ENCODE results near the gene GNB1. TPM values are rescaled to one million over a fixed set of nuclear protein-coding genes. Genes with fewer than 3 reads are reported as not detected.

GNB1 gene
- total RNA-seq (10 to 100 TPM; 68.0 to 90.3 (median 75.9) TPM), polyA plus RNA-seq (100 to 1,000 TPM in 1 of 3 donors, 10 to 100 TPM in 2; 32.3 to 100 (median 58.4) TPM)
- long read RNA-seq, donor 1, transcript GNB1-209 (11 exons, 3,145 nt): minor isoform, 12 of 101 reads
- long read RNA-seq, donor 1, transcript GNB1-201 (12 exons, 3,132 nt): major isoform, 71 of 101 reads
- long read RNA-seq, donor 1, partial matches to known transcripts: 9 of 101 reads
- long read RNA-seq, donor 1, other reads (novel, unspliced or antisense): 9 of 101 reads
- long read RNA-seq, donor 2, transcript GNB1-201 (12 exons, 3,132 nt): major isoform, 92 of 133 reads
- long read RNA-seq, donor 2, transcript GNB1-209 (11 exons, 3,145 nt): minor isoform, 5 of 133 reads
- long read RNA-seq, donor 2, partial matches to known transcripts: 15 of 133 reads
- long read RNA-seq, donor 2, other reads (novel, unspliced or antisense): 21 of 133 reads

DNA sequence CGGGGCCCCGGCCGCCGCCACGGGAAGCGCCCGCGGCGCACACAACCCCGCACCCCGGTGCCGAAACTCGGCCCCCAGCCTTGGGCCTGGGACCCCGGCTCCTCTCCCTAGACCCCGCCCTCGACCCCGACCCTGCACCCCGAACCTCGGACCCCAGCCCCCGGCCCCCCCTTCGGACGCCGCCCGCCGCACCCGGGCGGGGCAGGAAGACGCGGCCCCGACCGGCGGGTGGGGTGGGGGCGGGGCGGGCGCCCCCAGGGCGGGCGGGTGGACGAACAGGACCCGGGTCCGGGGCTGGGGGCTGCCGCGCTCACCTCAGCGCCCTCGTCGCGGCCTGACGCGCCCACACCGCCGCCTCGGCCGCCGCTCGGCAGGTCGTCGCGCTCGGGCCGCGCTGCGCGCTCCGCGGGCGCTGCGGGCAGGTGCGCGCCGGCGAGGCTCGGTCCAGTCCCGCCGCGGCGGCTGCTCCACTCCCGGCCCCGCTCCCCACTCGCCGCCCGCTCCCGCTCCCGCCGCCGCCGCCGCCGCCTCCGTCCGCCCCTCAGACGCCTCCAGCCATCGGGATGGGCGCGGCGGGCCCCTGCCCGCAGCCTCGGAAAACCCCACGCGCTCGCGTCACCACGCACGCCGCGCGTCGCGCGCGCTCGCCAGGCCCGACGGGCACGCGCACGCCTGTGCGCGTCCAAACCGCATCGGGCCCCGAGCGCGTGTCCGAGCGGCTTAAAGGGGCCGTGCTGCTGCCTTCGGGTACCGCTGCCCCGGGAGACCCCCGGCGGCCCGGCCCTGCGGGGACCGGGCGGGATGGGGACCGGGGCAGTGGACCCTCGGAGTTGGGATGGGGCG, at the start of gene GNB1:
Gene GNB1 (minus strand): TSS at position 582 of the 843 bp plus-strand sequence. CDS start 65,634 bp downstream, outside the sequence.
- intact Hi-C loops (cut with DNase I): loop anchor here in 1 of 2 donors (5.0 kb wide), 2 partner anchors 113 to 133 kb away; partner anchors contain the start of gene NADK
- ATAC-seq: peak; percentile 91 to 92 (median 92)
- TF ChIP-seq, protein P1, sequence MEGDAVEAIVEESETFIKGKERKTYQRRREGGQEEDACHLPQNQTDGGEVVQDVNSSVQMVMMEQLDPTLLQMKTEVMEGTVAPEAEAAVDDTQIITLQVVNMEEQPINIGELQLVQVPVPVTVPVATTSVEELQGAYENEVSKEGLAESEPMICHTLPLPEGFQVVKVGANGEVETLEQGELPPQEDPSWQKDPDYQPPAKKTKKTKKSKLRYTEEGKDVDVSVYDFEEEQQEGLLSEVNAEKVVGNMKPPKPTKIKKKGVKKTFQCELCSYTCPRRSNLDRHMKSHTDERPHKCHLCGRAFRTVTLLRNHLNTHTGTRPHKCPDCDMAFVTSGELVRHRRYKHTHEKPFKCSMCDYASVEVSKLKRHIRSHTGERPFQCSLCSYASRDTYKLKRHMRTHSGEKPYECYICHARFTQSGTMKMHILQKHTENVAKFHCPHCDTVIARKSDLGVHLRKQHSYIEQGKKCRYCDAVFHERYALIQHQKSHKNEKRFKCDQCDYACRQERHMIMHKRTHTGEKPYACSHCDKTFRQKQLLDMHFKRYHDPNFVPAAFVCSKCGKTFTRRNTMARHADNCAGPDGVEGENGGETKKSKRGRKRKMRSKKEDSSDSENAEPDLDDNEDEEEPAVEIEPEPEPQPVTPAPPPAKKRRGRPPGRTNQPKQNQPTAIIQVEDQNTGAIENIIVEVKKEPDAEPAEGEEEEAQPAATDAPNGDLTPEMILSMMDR (IDR thresholded peaks at IDR 0.05): no peak

DNA sequence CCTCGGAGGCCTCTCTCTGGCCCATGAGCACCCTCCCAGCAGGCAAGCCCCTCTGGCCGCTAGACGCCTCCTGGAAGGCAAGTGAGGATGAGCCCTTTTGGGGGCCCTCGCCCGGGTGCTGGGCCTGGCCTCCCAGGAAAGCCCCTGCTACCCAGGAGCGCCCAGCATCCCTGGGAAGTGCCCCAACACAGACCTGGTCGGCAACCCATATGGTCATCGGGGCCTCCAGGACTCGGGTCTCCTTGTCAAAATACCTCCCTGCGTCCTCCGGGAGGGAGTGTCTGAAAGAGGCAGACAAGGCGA, 49.2 kb upstream of the GNB1 start:
- DNase-seq: no peak
- intact Hi-C loops (cut with DNase I): loop anchor here in 1 of 2 donors (5.0 kb wide), 1 partner anchor 107 kb away; no protein-coding TSS in a partner anchor
- peaks cover 0 to 40% (median 0%) of the 10 kb centered on the region in 3 donors for H3K27me3 ChIP-seq (ENCODE audit: insufficient read depth in 3 of 3, low read length in 2 of 3)
- 79 to 84% (median 84%) methylated on average over 12 of the region's 12 CpGs for WGBS, 3 donors
- TF ChIP-seq, protein P1 (IDR thresholded peaks at IDR 0.05): no peak
- no peaks in the 10 kb centered on the region for H3K36me3 ChIP-seq (ENCODE audit: insufficient read depth in 1 of 2, low read depth in 1 of 2)
- ATAC-seq: no peak
- no peak overlapping the region for H3K27ac ChIP-seq
- H3K4me1 ChIP-seq: no peaks in the 10 kb centered on the region
- no peaks in the 10 kb centered on the region for H3K9me3 ChIP-seq
- H3K4me3 ChIP-seq: no peak overlapping the region

More for the DNA sequence above, at the start of gene GNB1:
- Histone ChIP-seq H3K27ac (peak within 1 kb of the TSS; percentile 88), H3K9me3 (no peaks in the 10 kb centered on the region), H3K4me1 (peaks cover 54% of the 10 kb centered on the region), H3K36me3 (ENCODE audit: insufficient read depth in 1 of 2, low read depth in 1 of 2) (no peaks in the 10 kb centered on the region), H3K27me3 (ENCODE audit: insufficient read depth in 3 of 3, low read length in 2 of 3) (no peaks in the 10 kb centered on the region), H3K4me3 (peak within 1 kb of the TSS; percentile 97)
- 0 to 1% (median 1%) methylated on average over 30 to 136 of the region's 137 CpGs for WGBS, 3 donors
- DNase-seq: peak; percentile 90 to 95

DNA sequence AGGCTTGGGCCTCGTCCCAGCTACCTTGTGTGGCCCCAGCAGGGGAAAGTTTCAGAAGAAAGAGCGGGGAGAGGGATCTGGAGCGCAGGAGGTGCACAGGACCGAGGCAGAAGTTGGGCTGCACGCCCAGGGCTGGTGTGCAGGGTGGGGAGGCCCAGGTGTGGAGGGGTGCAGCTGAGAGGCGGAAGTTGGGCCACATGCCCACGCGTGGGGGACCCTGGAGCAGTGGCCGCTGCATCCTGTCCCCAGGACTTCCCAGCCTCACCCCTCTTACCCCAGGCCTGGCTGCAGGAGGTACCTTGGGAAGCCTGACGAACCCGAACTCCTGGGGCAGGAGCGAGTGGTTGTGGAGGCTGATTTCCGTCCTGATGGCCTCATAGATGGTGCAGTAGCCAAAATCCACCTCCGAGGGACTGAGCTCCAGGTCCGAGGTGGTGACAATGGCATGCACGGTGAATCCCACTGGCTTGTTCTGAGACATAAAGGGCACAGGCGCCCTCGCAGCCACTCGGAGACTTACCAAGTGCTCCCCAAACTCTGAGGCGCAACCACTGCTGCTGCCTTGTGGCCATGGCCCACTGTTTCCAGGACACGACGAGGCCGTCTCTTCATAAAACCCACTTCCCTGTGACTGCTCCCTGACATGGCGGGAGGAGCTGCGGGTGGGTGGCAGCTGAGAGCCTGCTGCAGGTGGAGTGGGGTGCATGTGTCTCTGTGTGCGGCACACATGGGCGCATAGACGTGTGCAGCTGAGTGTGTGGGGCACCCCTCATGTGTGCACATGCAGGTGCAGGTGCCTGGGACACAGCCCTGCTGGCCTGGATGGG, 48.6 kb upstream of the GNB1 start:
- Histone ChIP-seq H3K36me3 (ENCODE audit: insufficient read depth in 1 of 2, low read depth in 1 of 2) (no peaks in the 10 kb centered on the region), H3K27ac (no peak overlapping the region), H3K4me1 (no peaks in the 10 kb centered on the region), H3K4me3 (no peak overlapping the region), H3K27me3 (ENCODE audit: insufficient read depth in 3 of 3, low read length in 2 of 3) (peaks cover 0 to 40% (median 0%) of the 10 kb centered on the region in 3 donors), H3K9me3 (no peaks in the 10 kb centered on the region)
- DNase-seq: peak in 1 of 2 donors; percentile 45
- intact Hi-C loops (cut with DNase I): loop anchor here in 1 of 2 donors (5.0 kb wide), 1 partner anchor 108 kb away; no protein-coding TSS in a partner anchor
- WGBS, 3 donors: 85 to 87% (median 87%) methylated on average over 26 to 28 of the region's 28 CpGs
- TF ChIP-seq, protein P1 (IDR thresholded peaks at IDR 0.05): no peak
- no peak for ATAC-seq

DNA sequence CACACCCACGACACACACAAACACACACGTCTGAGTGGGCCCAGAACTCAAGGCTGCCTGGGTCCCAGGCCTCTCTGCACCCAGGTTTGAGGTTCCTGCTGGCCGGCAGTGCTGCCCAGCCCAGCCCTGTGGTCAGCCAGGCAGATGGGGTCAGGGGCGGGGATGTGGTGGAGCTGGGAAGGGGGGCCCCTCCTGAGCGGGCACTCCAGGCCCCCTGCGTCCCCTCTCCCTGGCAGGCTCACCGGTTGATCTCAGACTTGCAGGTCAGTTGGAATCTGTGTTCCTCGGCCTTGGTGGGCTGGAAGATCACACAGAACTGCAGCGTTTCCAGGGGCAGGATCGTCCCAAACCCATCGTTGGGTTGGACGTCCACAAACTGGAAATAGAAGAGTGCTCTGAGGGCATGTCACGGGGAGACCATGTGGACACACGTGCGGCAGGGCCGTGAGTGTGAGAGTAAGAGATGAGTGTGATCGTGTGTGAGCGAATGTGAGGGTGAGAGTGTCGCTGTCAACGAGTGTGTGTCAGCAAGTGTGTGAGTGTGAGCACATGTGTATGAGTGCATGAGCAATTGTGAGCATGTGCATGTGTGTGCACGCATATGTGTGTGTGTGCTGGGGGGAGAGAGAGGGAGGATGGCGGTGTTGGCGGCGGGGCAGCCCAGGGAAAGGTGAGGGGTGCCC, 47.9 kb upstream of the GNB1 start:
- H3K27me3 ChIP-seq (ENCODE audit: insufficient read depth in 3 of 3, low read length in 2 of 3): peaks cover 0 to 38% (median 0%) of the 10 kb centered on the region in 3 donors
- H3K4me1 ChIP-seq: no peaks in the 10 kb centered on the region
- no peaks in the 10 kb centered on the region for H3K9me3 ChIP-seq
- DNase-seq (no peak), ATAC-seq (no peak)
- WGBS, 3 donors: 76 to 83% (median 77%) methylated on average over 22 to 24 of the region's 24 CpGs
- intact Hi-C loops (cut with DNase I): no loop called here
- no peak overlapping the region for H3K27ac ChIP-seq
- TF ChIP-seq, protein P1 (IDR thresholded peaks at IDR 0.05): no peak
- H3K36me3 ChIP-seq (ENCODE audit: insufficient read depth in 1 of 2, low read depth in 1 of 2): no peaks in the 10 kb centered on the region
- no peak overlapping the region for H3K4me3 ChIP-seq
